ENCODE measurements around the gene CEP170B.
"Not testable (repeated sequence)": the region's sequence is repeated elsewhere in the genome, so short reads cannot be mapped to it uniquely, and the experiment has no call there.

CEP170B gene

GRCh38 chr14:104913435-104913834 lies 48.4 kb downstream of the CEP170B start:
- in situ Hi-C loops (cut with HindIII; ENCODE audit: low pct_unique_long_range_greater_than_20kb, low sequenced_read_pairs), result no loop called here
- no peak for TF ChIP-seq JUND (IDR thresholded peaks at IDR 0.05; ENCODE audit: low read depth)
- DNase-seq (ENCODE audit: low read depth in 1 of 2, low spot score in 1 of 2), result no peak

- DNase-seq (ENCODE audit: low read depth in 1 of 2, low spot score in 1 of 2), result no peak
- no peak for TF ChIP-seq JUND (IDR thresholded peaks at IDR 0.05; ENCODE audit: low read depth)
- in situ Hi-C loops (cut with HindIII; ENCODE audit: low pct_unique_long_range_greater_than_20kb, low sequenced_read_pairs), result no loop called here
Measured at GRCh38 chr14:104917116-104917515, 52.0 kb downstream of the CEP170B start.

GRCh38 chr14:104917993-104918392 lies 52.9 kb downstream of the CEP170B start:
- in situ Hi-C loops (cut with HindIII; ENCODE audit: low pct_unique_long_range_greater_than_20kb, low sequenced_read_pairs), result no loop called here

DNA sequence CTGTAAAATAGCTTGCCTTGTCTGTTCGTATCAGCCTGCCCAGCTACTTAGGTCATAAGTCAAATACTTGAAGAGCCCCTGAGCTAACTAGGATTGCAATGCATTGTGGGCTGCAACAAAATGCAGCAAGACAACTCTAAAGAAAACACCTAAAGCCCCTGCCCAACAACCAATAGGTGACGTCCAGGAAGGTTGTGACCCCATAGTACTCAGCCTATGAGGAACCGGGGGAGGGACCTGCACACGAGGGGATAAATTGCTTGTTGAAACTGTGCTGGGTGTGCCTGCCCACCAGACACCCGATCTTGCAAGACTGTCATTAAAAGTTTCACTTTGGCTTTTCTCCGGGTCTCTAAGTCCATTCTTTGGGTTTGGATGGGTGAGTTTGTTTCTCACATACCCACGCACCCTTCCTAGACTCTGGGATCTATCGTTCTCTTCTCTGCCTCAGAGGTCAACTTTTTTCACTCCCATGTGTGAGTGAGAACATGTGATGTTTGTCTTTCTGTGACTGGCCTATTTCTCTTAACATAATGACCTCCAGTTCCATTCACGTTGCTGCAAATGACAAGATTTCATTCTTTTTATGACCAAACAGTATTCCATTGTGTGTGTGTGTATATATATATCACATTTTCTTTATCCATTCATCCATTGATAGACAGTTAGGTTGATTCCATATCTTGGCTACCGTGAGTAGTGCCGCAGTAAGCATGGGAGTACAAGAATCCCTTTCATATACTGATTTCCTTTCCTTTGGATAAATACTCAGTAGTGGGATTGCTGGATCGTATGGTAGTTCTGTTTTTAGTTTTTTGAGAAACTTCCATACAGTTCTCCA lies 54.3 kb downstream of the CEP170B start:
- in situ Hi-C loops (cut with HindIII; ENCODE audit: low pct_unique_long_range_greater_than_20kb, low sequenced_read_pairs), result not testable (repeated sequence)

More at GRCh38 chr14:104917993-104918392, 52.9 kb downstream of the CEP170B start:
- TF ChIP-seq JUND (IDR thresholded peaks at IDR 0.05; ENCODE audit: low read depth), result no peak
- no peak for DNase-seq (ENCODE audit: low read depth in 1 of 2, low spot score in 1 of 2)

DNA sequence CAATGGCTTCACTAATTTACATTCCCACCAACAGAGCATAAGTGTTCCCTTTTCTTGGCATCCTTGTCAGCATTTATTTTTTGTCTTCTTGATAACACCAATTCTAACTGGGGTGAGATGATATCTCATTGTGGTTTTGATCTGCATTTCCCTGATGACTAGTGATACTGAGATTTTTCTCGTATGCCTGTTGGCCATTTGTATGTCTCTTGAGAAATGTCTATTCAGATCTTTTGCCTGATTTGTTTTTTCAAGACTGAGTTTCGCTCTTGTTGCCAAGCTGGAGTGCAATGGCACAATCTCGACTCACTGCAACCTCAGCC lies 54.9 kb downstream of the CEP170B start:
- in situ Hi-C loops (cut with HindIII; ENCODE audit: low pct_unique_long_range_greater_than_20kb, low sequenced_read_pairs), result no loop called here
- no peak for DNase-seq (ENCODE audit: low read depth in 1 of 2, low spot score in 1 of 2)
- no peak for TF ChIP-seq JUND (IDR thresholded peaks at IDR 0.05; ENCODE audit: low read depth)

More for the DNA sequence above, 54.3 kb downstream of the CEP170B start:
- DNase-seq (ENCODE audit: low read depth in 1 of 2, low spot score in 1 of 2), result not testable (repeated sequence)

- no peak for DNase-seq (ENCODE audit: low read depth in 1 of 2, low spot score in 1 of 2)
- TF ChIP-seq JUND (IDR thresholded peaks at IDR 0.05; ENCODE audit: low read depth), result no peak
- in situ Hi-C loops (cut with HindIII; ENCODE audit: low pct_unique_long_range_greater_than_20kb, low sequenced_read_pairs), result no loop called here
Measured at GRCh38 chr14:104923640-104924420, 58.8 kb downstream of the CEP170B start.

DNA sequence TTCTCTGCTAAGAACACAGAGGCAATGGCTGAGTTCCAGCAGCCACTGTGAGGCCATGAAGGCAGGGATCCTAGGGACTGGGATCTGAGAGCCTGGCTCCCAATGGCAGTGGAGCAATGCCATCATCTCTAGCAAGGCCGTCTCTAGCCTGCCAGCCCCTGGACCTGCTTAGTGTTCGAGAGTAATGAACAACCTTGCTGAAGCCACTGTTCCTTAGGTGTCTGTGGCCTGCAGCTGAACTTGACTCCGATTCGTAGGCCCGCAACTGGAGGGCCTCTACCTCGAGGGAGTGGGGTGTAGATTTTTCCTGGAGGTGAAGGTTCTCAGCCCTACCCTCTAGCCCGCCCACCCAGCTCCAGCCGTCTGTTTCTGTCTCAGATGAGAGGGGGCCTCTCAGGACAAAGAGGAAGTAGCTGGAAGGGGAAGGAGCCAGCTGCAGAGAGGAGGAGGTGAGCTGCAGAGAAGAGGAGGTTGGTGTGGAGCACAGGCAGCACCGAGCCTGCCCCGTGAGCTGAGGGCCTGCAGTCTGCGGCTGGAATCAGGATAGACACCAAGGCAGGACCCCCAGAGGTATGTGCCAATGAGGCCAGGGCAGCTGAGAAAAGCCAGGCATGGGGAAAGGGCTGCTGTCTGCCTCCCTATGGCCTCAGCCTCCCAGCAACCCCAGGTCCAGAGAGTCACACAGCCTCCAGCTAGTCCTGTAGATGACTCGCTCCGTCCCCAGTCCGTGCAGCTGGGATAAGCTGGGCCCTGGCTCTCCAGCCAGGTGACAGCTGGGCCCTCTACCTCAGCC lies 59.5 kb downstream of the CEP170B start, which contains the start of gene PLD4:
Gene PLD4 (plus strand): TSS at position 459 of the 793 bp plus-strand sequence. CDS start 2,262 bp downstream, outside the sequence.
- in situ Hi-C loops (cut with HindIII; ENCODE audit: low pct_unique_long_range_greater_than_20kb, low sequenced_read_pairs), result no loop called here
- DNase-seq (ENCODE audit: low read depth in 1 of 2, low spot score in 1 of 2), result no peak
- no peak for TF ChIP-seq JUND (IDR thresholded peaks at IDR 0.05; ENCODE audit: low read depth)

- in situ Hi-C loops (cut with HindIII; ENCODE audit: low pct_unique_long_range_greater_than_20kb, low sequenced_read_pairs), result no loop called here
Measured at GRCh38 chr14:104925214-104925854, 60.3 kb downstream of the CEP170B start.

DNA sequence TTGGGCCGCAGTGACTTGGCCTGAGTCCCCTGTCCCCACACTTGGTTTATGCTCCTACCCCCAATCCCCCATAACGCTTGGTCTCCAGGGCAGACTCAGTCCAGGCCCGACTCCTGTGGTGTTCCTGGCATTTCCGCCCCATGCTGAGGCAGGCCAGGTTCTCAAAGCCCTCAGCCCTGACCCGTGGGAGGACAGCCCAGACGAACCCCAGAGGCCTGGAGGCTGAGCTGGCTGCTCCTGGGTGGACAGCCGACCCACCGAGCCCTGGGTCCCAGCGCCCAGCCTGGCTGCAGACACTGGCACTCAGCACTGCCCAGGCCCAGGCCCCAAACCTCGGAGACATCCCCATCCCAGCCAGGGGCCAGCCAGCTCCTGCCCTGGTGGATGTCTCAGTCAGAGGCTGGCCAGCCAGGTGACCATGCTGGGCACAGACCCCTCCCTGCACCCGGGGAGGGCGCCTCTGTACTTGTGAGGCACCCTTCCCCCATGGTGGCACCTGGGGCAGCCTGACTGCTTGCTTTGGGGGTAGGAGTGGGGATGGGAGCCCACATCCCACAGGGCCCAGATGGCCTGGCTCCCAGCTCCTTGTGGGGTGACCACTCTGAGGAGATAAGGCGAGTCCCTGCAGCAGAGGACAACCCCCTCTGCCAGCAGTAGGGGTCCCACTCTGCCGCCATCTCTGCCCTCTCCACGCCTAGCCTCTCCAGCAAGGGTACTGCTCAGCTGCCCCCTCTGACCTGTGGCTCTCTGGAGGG lies 61.0 kb downstream of the CEP170B start:
- TF ChIP-seq JUND (IDR thresholded peaks at IDR 0.05; ENCODE audit: low read depth), result no peak
- DNase-seq (ENCODE audit: low read depth in 1 of 2, low spot score in 1 of 2), result no peak
- in situ Hi-C loops (cut with HindIII; ENCODE audit: low pct_unique_long_range_greater_than_20kb, low sequenced_read_pairs), result no loop called here

More at GRCh38 chr14:104925214-104925854, 60.3 kb downstream of the CEP170B start:
- TF ChIP-seq JUND (IDR thresholded peaks at IDR 0.05; ENCODE audit: low read depth), result no peak
- no peak for DNase-seq (ENCODE audit: low read depth in 1 of 2, low spot score in 1 of 2)

GRCh38 chr14:104926619-104927431 lies 61.8 kb downstream of the CEP170B start:
- in situ Hi-C loops (cut with HindIII; ENCODE audit: low pct_unique_long_range_greater_than_20kb, low sequenced_read_pairs), result no loop called here
- no peak for TF ChIP-seq JUND (IDR thresholded peaks at IDR 0.05; ENCODE audit: low read depth)
- DNase-seq (ENCODE audit: low read depth in 1 of 2, low spot score in 1 of 2), result no peak

DNA sequence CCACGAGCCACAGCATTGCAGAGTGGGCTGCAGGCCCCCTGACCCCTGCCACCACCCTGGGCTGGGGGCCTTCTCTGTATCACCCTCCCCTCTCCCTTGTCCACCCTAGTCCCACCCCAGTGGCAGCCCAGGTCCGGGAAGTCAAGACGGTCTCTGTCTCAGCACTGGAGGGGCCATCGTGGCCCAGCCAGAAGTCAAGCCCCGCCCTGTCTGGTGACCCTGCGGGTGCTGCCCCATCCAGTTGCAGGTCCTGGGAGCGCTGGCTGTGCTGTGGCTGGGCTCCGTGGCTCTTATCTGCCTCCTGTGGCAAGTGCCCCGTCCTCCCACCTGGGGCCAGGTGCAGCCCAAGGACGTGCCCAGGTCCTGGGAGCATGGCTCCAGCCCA lies 62.4 kb downstream of the CEP170B start:
- in situ Hi-C loops (cut with HindIII; ENCODE audit: low pct_unique_long_range_greater_than_20kb, low sequenced_read_pairs), result no loop called here
- no peak for DNase-seq (ENCODE audit: low read depth in 1 of 2, low spot score in 1 of 2)
- no peak for TF ChIP-seq JUND (IDR thresholded peaks at IDR 0.05; ENCODE audit: low read depth)

Measured in T47D (cell line).